NCI-H2081 treated with DMSO at 0.1 percent for 48 hours (cell line): ENCODE data around the gene KIF5C.

ENCODE experiments used
- DNase-seq: peaks from one replicate; lab custom pipeline; 2025; lab: John Stamatoyannopoulos, UW

The KIF5C gene

GRCh38 chr2:148989882-148990493 is 115.0 kb downstream of the KIF5C start:
- peak; percentile 12 for DNase-seq

- no peak for DNase-seq
Measured at GRCh38 chr2:148990968-148991367, 115.9 kb downstream of the KIF5C start.

- no peak for DNase-seq
Measured at GRCh38 chr2:148992448-148992847, 117.4 kb downstream of the KIF5C start.

- no peak for DNase-seq
Measured at GRCh38 chr2:148993351-148993750, 118.3 kb downstream of the KIF5C start.

- peak; percentile 58 for DNase-seq
Measured at GRCh38 chr2:148994341-148994740, 119.3 kb downstream of the KIF5C start.

GRCh38 chr2:148996805-148997204 is 121.8 kb downstream of the KIF5C start:
- DNase-seq: no peak

- no peak for DNase-seq
Measured at GRCh38 chr2:148998165-148998830, 123.3 kb downstream of the KIF5C start.

- DNase-seq: no peak
Measured at GRCh38 chr2:148998831-148999200, 123.8 kb downstream of the KIF5C start.

- DNase-seq: no peak
Measured at GRCh38 chr2:148999451-148999921, 124.5 kb downstream of the KIF5C start.

GRCh38 chr2:149000158-149000938 is 125.3 kb downstream of the KIF5C start:
- DNase-seq: no peak

- DNase-seq: no peak
Measured at GRCh38 chr2:149001496-149001895, 126.5 kb downstream of the KIF5C start.

- DNase-seq: no peak
Measured at GRCh38 chr2:149002378-149002890, 127.4 kb downstream of the KIF5C start.

GRCh38 chr2:149002891-149003740 is 128.1 kb downstream of the KIF5C start:
- DNase-seq: no peak

- no peak for DNase-seq
Measured at GRCh38 chr2:149004836-149005235, 129.8 kb downstream of the KIF5C start.

GRCh38 chr2:149005471-149006077 is 130.5 kb downstream of the KIF5C start:
- no peak for DNase-seq

- no peak for DNase-seq
Measured at GRCh38 chr2:149006883-149007543, 132.0 kb downstream of the KIF5C start.

- DNase-seq: no peak
Measured at GRCh38 chr2:149008381-149008780, 133.4 kb downstream of the KIF5C start.

GRCh38 chr2:149009576-149010461 is 134.8 kb downstream of the KIF5C start:
- no peak for DNase-seq

- DNase-seq: no peak
Measured at GRCh38 chr2:149012545-149012944, 137.5 kb downstream of the KIF5C start.

- DNase-seq: no peak
Measured at GRCh38 chr2:149015501-149015900, 140.5 kb downstream of the KIF5C start.
